Measurements from ENCODE around the gene PINK1.

GRCh38 chr1:20662110-20662475 is 28.8 kb downstream of the PINK1 start:
- no peak for TF ChIP-seq CTCF (IDR thresholded peaks at IDR 0.05; ENCODE audit: low read depth, low read length)
- TF ChIP-seq EZH2phosphoT487 (IDR thresholded peaks at IDR 0.05; ENCODE audit: low read depth), result no peak
